NCI-H526 (cell line): Measurements from ENCODE around the gene ARL10.

Experiments used
- DNase-seq, 2 experiments: peaks; one replicate each; lab custom pipeline; 2025; lab: John Stamatoyannopoulos, UW

ARL10 gene

GRCh38 chr5:176410486-176411180 lies 45.3 kb downstream of the ARL10 start:
- DNase-seq: no peak

- DNase-seq: no peak
These were observed 47.4 kb downstream of the ARL10 start for GRCh38 chr5:176412517-176413254.

GRCh38 chr5:176413255-176413565 lies 47.9 kb downstream of the ARL10 start:
- no peak for DNase-seq

- no peak for DNase-seq
These were observed 48.5 kb downstream of the ARL10 start for GRCh38 chr5:176413709-176414191.

- DNase-seq: no peak
These were observed 49.4 kb downstream of the ARL10 start for GRCh38 chr5:176414704-176415103.

- no peak for DNase-seq
These were observed 50.1 kb downstream of the ARL10 start for GRCh38 chr5:176415240-176415951.

- DNase-seq: peak; percentile 23 to 87
These were observed 51.0 kb downstream of the ARL10 start, which contains the start of gene CLTB for GRCh38 chr5:176415952-176416924. Gene CLTB (minus strand): TSS chr5:176416539. CDS start chr5:176416363, 176 bp downstream.

- DNase-seq: no peak
These were observed 51.7 kb downstream of the ARL10 start for GRCh38 chr5:176416965-176417364.

- DNase-seq: no peak
These were observed 53.0 kb downstream of the ARL10 start for GRCh38 chr5:176418251-176418650.

GRCh38 chr5:176420086-176420485 lies 54.8 kb downstream of the ARL10 start:
- no peak for DNase-seq

GRCh38 chr5:176420972-176421544 lies 55.8 kb downstream of the ARL10 start:
- no peak for DNase-seq

- no peak for DNase-seq
These were observed 58.9 kb downstream of the ARL10 start for GRCh38 chr5:176424181-176424580.

GRCh38 chr5:176425138-176425537 lies 59.9 kb downstream of the ARL10 start:
- DNase-seq: no peak

GRCh38 chr5:176425791-176426190 lies 60.5 kb downstream of the ARL10 start:
- DNase-seq: no peak

- DNase-seq: no peak
These were observed 61.6 kb downstream of the ARL10 start for GRCh38 chr5:176426876-176427275.

GRCh38 chr5:176427971-176428370 lies 62.7 kb downstream of the ARL10 start:
- DNase-seq: no peak

GRCh38 chr5:176429972-176430371 lies 64.7 kb downstream of the ARL10 start:
- no peak for DNase-seq
